Fibroblast of lung (primary cell): Measurements from ENCODE around the gene TERT. TPM values are rescaled to one million over a fixed set of nuclear protein-coding genes. Genes with fewer than 3 reads are reported as not detected.

Source experiments
- DNase-seq, 2 donors: peaks; one replicate each; pipeline versions ENCODE4 v3.0.0 to v3.0.0-alpha.2; 2010; ENCODE audit warnings: low read depth in 2 of 2
- H2AFZ ChIP-seq: 2 replicates; pipeline ENCODE4 v1.5.1; 2012; ENCODE audit warnings: low read length, control low read depth, inconsistent platforms
- H3K27ac ChIP-seq: 2 replicates; pipeline ENCODE4 v1.5.1; 2011; ENCODE audit warnings: low read length, control low read depth; ENCODE audit not compliant: insufficient read depth
- H3K27me3 ChIP-seq: 2 replicates; pipeline ENCODE4 v1.5.1; 2011; ENCODE audit warnings: mild to moderate bottlenecking, low read length; ENCODE audit not compliant: control insufficient read depth, insufficient read depth
- H3K36me3 ChIP-seq: 2 replicates; pipeline ENCODE4 v1.5.1; 2011; ENCODE audit warnings: low read length; ENCODE audit not compliant: control insufficient read depth, insufficient read depth
- H3K4me1 ChIP-seq: 2 replicates; pipeline ENCODE4 v1.5.1; 2011; ENCODE audit warnings: low read length; ENCODE audit not compliant: control insufficient read depth, insufficient read depth; ENCODE audit errors: extremely low read depth
- H3K4me2 ChIP-seq: 2 replicates; pipeline ENCODE4 v1.5.1; 2011; ENCODE audit warnings: low read length, control low read depth; ENCODE audit not compliant: insufficient read depth; ENCODE audit errors: extremely low read depth
- H3K4me3 ChIP-seq, 4 experiments: fragments of 200-600 bp in 1 of 4; sonication (generic) in 1 of 4; replicated peaks in 1 of 4; 2 replicates each; pipeline ENCODE4 v1.5.1; 2011 to 2016; ENCODE audit warnings: low read length in 4 of 4, low read depth in 3 of 4, mild to moderate bottlenecking in 3 of 4, control low read depth in 2 of 4, inconsistent platforms in 1 of 4, mixed read lengths in 1 of 4; ENCODE audit not compliant: insufficient read depth in 1 of 4; ENCODE audit errors: control extremely low read depth in 1 of 4
- H3K79me2 ChIP-seq: 2 replicates; pipeline ENCODE4 v1.5.1; 2012; ENCODE audit warnings: mild to moderate bottlenecking, low read length, inconsistent platforms; ENCODE audit not compliant: control insufficient read depth, insufficient read depth
- H3K9ac ChIP-seq: 2 replicates; pipeline ENCODE4 v1.5.1; 2011; ENCODE audit warnings: mild to moderate bottlenecking, low read length, control low read depth; ENCODE audit not compliant: insufficient read depth
- H3K9me3 ChIP-seq: 2 replicates; pipeline ENCODE4 v1.5.1; 2012; ENCODE audit warnings: low read depth, low read length; ENCODE audit not compliant: control insufficient read depth, insufficient read depth
- H4K20me1 ChIP-seq: 2 replicates; pipeline ENCODE4 v1.5.1; 2011; ENCODE audit warnings: low read length; ENCODE audit not compliant: control insufficient read depth, insufficient read depth; ENCODE audit errors: extremely low read depth
- CTCF ChIP-seq, 2 donors: IDR thresholded peaks in 1 of 2; conservative IDR thresholded peaks in 1 of 2; 1 replicate in 1 of 2; 2 replicates in 1 of 2; pipeline ENCODE4 v1.5.1; 2011 to 2012; ENCODE audit warnings: low read length in 2 of 2, control low read depth in 1 of 2, inconsistent platforms in 1 of 2, low read depth in 1 of 2, mild to moderate bottlenecking in 1 of 2
- EZH2 ChIP-seq: IDR thresholded peaks from 2 replicates; pipeline ENCODE4 v1.5.1; 2012; ENCODE audit warnings: low read length, control low read depth, mild to moderate bottlenecking; ENCODE audit errors: missing control alignments
- polyA plus RNA-seq, 2 donors: library from polyadenylated mRNA; depleted of rRNA in 1 of 2; stranded (reverse) in 1 of 2; unstranded in 1 of 2; fragments of >200 nt; gene quantifications; 2 replicates each; pipeline ENCODE4 v1.2.1, GENCODE V29; 2011 to 2012; ENCODE audit warnings: missing spikeins in 1 of 2
- total RNA-seq: library from RNA; depleted of rRNA; stranded (reverse); fragments of >200 nt; gene quantifications from 2 replicates; pipeline ENCODE4 v1.2.1, GENCODE V29; 2014

The TERT gene
- total and polyA plus RNA-seq, 2 donors (not counting 1 experiment from before 2014, with no cell fraction given), result not detected

GRCh38 chr5:1324301-1324700 lies 29.4 kb upstream of the TERT start:
- Histone ChIP-seq H3K4me1 (peaks cover 8% of the 10 kb centered on the region), H3K27me3 (no peaks in the 10 kb centered on the region), H3K4me3 (no peak overlapping the region), H3K9ac (no peak overlapping the region), H3K4me2 (no peak overlapping the region), H3K79me2 (no peaks in the 10 kb centered on the region), H3K36me3 (peaks cover 20% of the 10 kb centered on the region), H3K9me3 (no peaks in the 10 kb centered on the region), H2AFZ (no peak overlapping the region), H4K20me1 (no peaks in the 10 kb centered on the region), H3K27ac (no peak overlapping the region)
- DNase-seq, result no peak
- TF ChIP-seq EZH2 (no peak), CTCF (conservative IDR thresholded peaks at IDR 0.05 in 1 of 2, IDR thresholded peaks at IDR 0.05 in 1 of 2; ENCODE audit: low read depth in 1 of 2, low read length in 2 of 2) (no peak)

- Histone ChIP-seq H3K36me3 (peaks cover 20% of the 10 kb centered on the region), H3K9ac (no peak overlapping the region), H3K9me3 (no peaks in the 10 kb centered on the region), H4K20me1 (no peaks in the 10 kb centered on the region), H3K4me3 (no peak overlapping the region), H3K27me3 (no peaks in the 10 kb centered on the region), H3K4me2 (no peak overlapping the region), H3K27ac (no peak overlapping the region), H3K4me1 (peaks cover 4% of the 10 kb centered on the region), H2AFZ (no peak overlapping the region), H3K79me2 (no peaks in the 10 kb centered on the region)
- DNase-seq, result no peak
- TF ChIP-seq CTCF (conservative IDR thresholded peaks at IDR 0.05 in 1 of 2, IDR thresholded peaks at IDR 0.05 in 1 of 2; ENCODE audit: low read depth in 1 of 2, low read length in 2 of 2), result no peak
- TF ChIP-seq EZH2, result no peak
Observed at GRCh38 chr5:1323803-1324173, 28.9 kb upstream of the TERT start.

- H3K4me1 ChIP-seq, result peaks cover 4% of the 10 kb centered on the region
- H3K4me2 ChIP-seq, result no peak overlapping the region
- no peaks in the 10 kb centered on the region for H3K27me3 ChIP-seq
- H3K9ac ChIP-seq, result no peak overlapping the region
- no peak for DNase-seq
- no peaks in the 10 kb centered on the region for H4K20me1 ChIP-seq
- H3K9me3 ChIP-seq, result no peaks in the 10 kb centered on the region
- H3K27ac ChIP-seq, result no peak overlapping the region
- H2AFZ ChIP-seq, result no peak overlapping the region
- no peak overlapping the region for H3K4me3 ChIP-seq
- H3K36me3 ChIP-seq, result peaks cover 25% of the 10 kb centered on the region
- H3K79me2 ChIP-seq, result no peaks in the 10 kb centered on the region
- TF ChIP-seq CTCF (conservative IDR thresholded peaks at IDR 0.05 in 1 of 2, IDR thresholded peaks at IDR 0.05 in 1 of 2; ENCODE audit: low read depth in 1 of 2, low read length in 2 of 2), result no peak
- TF ChIP-seq EZH2, result no peak
Observed at GRCh38 chr5:1322955-1323802, 28.3 kb upstream of the TERT start.
